BE2C (cell line): ENCODE data around the gene UBE2E1.

ENCODE experiments used
- DNase-seq: peaks from one replicate; pipeline ENCODE4 v3.0.0-alpha.2; 2020
- H3K27me3 ChIP-seq: fragments of 250-450 bp; sonication (Bioruptor Pico); 2 replicates; pipeline ENCODE4 v1.5.1; 2020; ENCODE audit warnings: mild to moderate bottlenecking
- H3K36me3 ChIP-seq: fragments of 250-450 bp; sonication (Bioruptor Pico); 2 replicates; pipeline ENCODE4 v1.5.1; 2020; ENCODE audit warnings: mild to moderate bottlenecking
- H3K4me1 ChIP-seq: fragments of 250-450 bp; sonication (Bioruptor Pico); 2 replicates; pipeline ENCODE4 v1.5.1; 2020
- H3K4me3 ChIP-seq: 2 replicates; pipeline ENCODE4 v1.5.1; 2011; ENCODE audit warnings: low read depth, low read length
- H3K9me3 ChIP-seq: fragments of 250-450 bp; sonication (Bioruptor Pico); 2 replicates; pipeline ENCODE4 v1.5.1; 2020
- TF ChIP-seq, protein P1 (sequence below): IDR thresholded peaks from 2 replicates; pipeline ENCODE4 v1.5.1; 2012; ENCODE audit warnings: mild to moderate bottlenecking, low read depth, low read length

UBE2E1 gene

DNA sequence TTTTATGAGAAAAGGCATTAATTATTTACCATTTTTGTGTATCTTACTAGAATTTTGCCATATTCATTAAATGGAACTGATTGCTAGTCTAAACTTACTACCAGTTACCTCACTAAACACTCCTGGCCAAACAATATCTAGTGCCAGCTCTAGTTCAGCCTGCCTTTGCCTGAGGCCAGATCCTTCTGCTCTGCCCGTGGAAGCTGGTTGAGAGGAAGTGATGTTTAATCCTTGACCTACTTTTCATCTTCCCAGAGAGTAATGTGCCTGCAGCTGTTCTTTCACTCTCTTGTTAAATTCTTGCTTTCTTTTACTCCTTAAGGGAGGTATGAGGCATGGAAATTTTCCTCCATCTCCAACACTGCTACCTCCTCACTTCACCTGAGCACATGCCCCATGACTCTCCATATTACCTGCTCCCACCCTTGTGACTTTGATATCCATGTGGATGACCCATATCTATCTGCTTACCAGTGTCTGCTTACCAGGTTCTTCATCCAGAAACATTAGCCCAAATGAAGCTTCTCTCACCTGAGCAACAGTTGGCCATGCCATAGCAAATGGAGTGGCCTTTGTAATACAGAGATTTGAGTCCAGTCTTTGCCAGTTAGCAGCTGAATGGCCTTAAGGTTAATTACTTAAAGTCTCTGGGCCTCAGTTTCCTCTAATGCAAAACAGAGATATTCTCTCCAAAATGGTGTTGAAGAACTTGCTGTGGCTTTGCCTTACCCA is 53.4 kb downstream of the UBE2E1 start:
- Histone ChIP-seq H3K4me1 (no peaks in the 10 kb centered on the region), H3K4me3 (no peak overlapping the region), H3K36me3 (no peaks in the 10 kb centered on the region), H3K9me3 (no peaks in the 10 kb centered on the region), H3K27me3 (no peaks in the 10 kb centered on the region)
- TF ChIP-seq, protein P1, sequence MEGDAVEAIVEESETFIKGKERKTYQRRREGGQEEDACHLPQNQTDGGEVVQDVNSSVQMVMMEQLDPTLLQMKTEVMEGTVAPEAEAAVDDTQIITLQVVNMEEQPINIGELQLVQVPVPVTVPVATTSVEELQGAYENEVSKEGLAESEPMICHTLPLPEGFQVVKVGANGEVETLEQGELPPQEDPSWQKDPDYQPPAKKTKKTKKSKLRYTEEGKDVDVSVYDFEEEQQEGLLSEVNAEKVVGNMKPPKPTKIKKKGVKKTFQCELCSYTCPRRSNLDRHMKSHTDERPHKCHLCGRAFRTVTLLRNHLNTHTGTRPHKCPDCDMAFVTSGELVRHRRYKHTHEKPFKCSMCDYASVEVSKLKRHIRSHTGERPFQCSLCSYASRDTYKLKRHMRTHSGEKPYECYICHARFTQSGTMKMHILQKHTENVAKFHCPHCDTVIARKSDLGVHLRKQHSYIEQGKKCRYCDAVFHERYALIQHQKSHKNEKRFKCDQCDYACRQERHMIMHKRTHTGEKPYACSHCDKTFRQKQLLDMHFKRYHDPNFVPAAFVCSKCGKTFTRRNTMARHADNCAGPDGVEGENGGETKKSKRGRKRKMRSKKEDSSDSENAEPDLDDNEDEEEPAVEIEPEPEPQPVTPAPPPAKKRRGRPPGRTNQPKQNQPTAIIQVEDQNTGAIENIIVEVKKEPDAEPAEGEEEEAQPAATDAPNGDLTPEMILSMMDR, result no peak
- no peak for DNase-seq

DNA sequence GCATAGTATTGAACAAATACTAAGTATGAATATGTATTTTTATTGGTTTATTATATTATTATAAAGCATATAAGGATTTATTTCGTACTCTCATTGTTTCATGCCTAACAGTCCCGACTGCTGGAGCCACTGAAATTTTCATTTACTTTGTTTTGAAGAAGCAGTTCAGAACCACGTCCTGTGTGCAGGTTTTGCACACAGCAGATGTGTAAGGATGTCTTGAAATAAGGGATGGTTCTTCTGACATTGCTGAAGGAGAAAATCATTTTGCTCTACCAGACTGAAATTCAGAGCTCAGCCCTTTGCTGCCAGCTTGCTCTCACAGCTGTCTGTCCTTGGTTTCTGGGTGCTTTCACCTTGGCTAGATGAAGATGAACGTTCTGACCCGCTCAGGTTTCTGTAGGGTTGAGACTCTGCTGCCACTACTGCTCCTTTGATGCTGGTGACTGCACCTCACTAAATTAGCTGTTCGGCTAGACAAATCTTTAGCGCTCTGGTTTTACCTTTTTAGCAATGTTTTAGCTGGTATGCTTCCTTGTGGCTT is 54.2 kb downstream of the UBE2E1 start:
- Histone ChIP-seq H3K36me3 (no peaks in the 10 kb centered on the region), H3K27me3 (no peaks in the 10 kb centered on the region), H3K4me3 (no peak overlapping the region), H3K4me1 (no peaks in the 10 kb centered on the region), H3K9me3 (no peaks in the 10 kb centered on the region)
- DNase-seq, result no peak
- TF ChIP-seq, protein P1, result no peak

DNA sequence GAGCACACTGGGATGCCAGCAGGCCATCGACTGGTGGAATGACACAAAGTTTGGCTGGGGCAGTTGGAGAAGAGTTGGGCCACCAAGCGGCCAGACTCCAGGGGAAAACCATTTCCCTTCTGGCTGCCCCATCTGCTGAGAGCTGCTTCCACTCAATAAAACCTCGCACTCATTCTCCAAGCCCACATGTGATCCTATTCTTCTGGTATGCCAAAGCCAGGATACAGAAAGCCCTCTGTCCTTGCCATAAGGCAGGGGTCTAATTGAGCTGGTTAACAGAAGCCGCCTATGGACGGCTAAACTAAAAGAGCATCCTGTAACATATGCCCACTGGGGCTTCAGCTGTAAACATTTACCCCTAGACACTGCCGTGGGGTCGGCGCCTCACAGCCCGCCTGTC is 55.9 kb downstream of the UBE2E1 start:
- H3K27me3 ChIP-seq, result no peaks in the 10 kb centered on the region
- DNase-seq, result no peak
- no peak overlapping the region for H3K4me3 ChIP-seq
- H3K4me1 ChIP-seq, result no peaks in the 10 kb centered on the region
- TF ChIP-seq, protein P1, result no peak
- no peaks in the 10 kb centered on the region for H3K9me3 ChIP-seq
- no peaks in the 10 kb centered on the region for H3K36me3 ChIP-seq

DNA sequence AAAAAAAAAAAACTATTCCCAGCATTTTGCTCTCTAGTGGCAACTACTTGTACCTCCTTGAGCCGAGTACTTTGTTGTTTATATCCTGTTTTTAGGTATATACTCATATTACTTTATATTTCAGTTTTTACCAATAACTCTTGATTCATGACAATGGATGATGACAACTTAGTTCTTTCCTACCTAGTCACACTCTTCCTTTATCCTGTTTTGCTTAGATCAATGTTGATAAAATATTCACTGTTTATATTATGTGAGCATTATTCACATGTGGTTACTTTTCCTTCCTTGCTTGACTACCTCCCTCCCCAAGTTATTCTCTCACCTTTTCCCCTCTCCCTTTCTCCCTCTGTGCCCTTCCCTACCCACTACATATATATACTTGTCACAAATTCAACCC is 57.3 kb downstream of the UBE2E1 start:
- H3K36me3 ChIP-seq, result no peaks in the 10 kb centered on the region
- no peak overlapping the region for H3K4me3 ChIP-seq
- no peak for DNase-seq
- H3K4me1 ChIP-seq, result no peaks in the 10 kb centered on the region
- H3K9me3 ChIP-seq, result no peaks in the 10 kb centered on the region
- H3K27me3 ChIP-seq, result no peaks in the 10 kb centered on the region
- TF ChIP-seq, protein P1, result no peak

DNA sequence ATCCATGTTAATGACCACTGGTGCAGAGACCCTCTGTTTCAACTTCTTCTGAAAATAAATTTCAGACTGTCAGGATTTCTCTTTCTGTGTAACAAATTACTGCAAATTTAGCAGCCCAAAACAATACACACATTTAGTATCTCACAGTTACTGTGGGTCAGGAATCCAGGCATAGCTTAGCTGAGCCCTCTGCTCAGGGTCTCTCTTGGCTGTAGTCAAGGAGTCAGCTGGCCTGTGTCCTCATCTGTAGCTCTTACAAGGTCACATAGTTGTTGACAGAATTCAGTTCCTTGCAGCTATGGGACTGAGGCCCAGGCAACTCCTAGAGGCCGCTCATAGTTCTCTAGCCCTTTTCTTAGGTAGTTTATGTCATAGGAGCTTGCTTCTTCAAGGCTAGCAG is 59.2 kb downstream of the UBE2E1 start:
- H3K9me3 ChIP-seq, result no peaks in the 10 kb centered on the region
- no peaks in the 10 kb centered on the region for H3K36me3 ChIP-seq
- no peak for DNase-seq
- H3K27me3 ChIP-seq, result no peaks in the 10 kb centered on the region
- TF ChIP-seq, protein P1, result no peak
- H3K4me3 ChIP-seq, result no peak overlapping the region
- no peaks in the 10 kb centered on the region for H3K4me1 ChIP-seq

DNA sequence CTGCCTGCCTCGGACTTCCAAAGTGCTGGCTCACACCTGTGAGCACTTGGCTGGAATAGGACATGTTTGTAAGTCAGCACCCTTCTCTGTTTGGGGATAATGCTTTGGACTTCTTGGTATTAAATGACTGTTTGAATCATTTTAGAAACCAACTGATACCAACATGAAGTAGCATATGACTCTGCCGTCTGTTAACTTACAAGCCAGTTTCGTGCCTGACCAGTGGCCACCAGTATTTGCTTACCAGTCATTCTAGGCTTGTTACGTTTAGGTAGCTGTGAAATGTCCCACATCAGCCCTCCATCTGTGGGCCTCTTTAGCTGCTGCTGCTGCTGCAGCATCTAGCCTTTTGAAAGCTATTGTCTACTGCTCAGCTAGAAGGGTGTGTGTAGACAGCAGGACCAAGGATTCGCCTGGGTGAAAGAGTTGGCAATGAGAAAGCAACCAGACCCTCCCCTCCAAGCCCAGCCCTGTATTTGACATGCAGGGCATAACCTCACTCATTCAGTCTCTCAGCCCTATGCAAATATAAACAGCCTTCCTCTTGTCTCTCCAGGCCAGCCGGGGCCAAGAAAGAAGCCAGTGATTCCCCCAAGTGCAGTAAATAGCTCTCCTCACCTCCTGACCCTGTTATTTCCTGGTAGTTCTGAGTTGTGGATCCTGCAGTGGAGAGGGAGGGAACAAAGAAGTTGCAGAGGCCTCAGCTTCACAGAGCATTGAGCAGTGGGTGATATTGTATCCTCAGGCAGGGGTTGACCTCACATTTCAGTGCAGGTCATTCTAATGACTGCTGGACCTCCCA is 60.0 kb downstream of the UBE2E1 start:
- no peak overlapping the region for H3K4me3 ChIP-seq
- DNase-seq, result no peak

More for the DNA sequence above, 60.0 kb downstream of the UBE2E1 start:
- no peaks in the 10 kb centered on the region for H3K36me3 ChIP-seq
- no peaks in the 10 kb centered on the region for H3K27me3 ChIP-seq
- no peaks in the 10 kb centered on the region for H3K4me1 ChIP-seq
- no peaks in the 10 kb centered on the region for H3K9me3 ChIP-seq
- TF ChIP-seq, protein P1, result no peak
